22Rv1 (cell line): Measurements from ENCODE around the gene RAD51B.

ENCODE experiments used
- H3K27ac ChIP-seq: fragments of 450-650 bp; 2 replicates; pipeline ENCODE4 v1.5.1; 2017
- ZFX ChIP-seq: fragments of 450-650 bp; IDR thresholded peaks from 2 replicates; pipeline ENCODE4 v1.6.1; 2017; ENCODE audit warnings: antibody characterized with exemption, borderline replicate concordance
- TF ChIP-seq, protein P1 (sequence below): fragments of 450-650 bp; IDR thresholded peaks from 2 replicates; pipeline ENCODE4 v1.5.1; 2017; ENCODE audit warnings: mild to moderate bottlenecking

The RAD51B gene

DNA sequence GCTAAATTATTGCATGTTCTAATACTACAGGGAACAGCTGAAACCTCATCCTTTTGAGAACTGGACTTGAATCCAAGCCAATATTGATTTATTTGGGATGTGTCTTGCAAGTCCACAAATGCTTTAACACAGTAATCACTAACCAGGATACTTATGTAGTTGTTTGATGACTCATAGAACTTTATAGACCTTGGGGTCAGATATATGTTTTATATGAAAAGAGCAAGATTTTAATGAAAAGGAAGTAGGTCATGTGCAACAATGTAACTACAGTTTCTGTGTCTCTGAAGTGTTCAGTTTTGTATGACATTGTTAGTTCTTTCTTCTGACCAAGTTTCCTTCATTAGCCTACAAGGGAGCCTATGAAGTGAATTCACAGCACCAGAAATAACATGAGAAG, 621.2 kb downstream of the RAD51B start:
- no peak for TF ChIP-seq ZFX
- TF ChIP-seq, protein P1, sequence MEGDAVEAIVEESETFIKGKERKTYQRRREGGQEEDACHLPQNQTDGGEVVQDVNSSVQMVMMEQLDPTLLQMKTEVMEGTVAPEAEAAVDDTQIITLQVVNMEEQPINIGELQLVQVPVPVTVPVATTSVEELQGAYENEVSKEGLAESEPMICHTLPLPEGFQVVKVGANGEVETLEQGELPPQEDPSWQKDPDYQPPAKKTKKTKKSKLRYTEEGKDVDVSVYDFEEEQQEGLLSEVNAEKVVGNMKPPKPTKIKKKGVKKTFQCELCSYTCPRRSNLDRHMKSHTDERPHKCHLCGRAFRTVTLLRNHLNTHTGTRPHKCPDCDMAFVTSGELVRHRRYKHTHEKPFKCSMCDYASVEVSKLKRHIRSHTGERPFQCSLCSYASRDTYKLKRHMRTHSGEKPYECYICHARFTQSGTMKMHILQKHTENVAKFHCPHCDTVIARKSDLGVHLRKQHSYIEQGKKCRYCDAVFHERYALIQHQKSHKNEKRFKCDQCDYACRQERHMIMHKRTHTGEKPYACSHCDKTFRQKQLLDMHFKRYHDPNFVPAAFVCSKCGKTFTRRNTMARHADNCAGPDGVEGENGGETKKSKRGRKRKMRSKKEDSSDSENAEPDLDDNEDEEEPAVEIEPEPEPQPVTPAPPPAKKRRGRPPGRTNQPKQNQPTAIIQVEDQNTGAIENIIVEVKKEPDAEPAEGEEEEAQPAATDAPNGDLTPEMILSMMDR: no peak
- H3K27ac ChIP-seq: no peak overlapping the region

DNA sequence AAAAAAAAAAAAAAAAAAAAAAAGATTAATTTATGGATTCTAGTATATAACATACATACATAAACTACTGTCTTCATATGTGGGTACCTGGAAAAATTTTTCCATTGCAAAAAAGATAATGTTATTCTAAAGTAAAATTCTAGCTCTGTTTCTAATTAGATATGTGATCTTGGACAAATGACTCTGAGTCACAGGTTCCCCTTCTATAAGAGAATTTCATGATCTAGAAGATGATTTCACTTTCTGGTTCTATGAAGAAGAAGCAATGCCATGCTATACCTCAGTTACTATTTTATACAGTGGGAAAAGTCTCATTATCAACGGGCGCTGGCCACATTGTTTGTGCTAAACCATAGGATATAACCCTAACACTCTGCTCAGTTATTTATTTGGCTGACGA, 622.0 kb downstream of the RAD51B start:
- no peak overlapping the region for H3K27ac ChIP-seq
- TF ChIP-seq ZFX: no peak

DNA sequence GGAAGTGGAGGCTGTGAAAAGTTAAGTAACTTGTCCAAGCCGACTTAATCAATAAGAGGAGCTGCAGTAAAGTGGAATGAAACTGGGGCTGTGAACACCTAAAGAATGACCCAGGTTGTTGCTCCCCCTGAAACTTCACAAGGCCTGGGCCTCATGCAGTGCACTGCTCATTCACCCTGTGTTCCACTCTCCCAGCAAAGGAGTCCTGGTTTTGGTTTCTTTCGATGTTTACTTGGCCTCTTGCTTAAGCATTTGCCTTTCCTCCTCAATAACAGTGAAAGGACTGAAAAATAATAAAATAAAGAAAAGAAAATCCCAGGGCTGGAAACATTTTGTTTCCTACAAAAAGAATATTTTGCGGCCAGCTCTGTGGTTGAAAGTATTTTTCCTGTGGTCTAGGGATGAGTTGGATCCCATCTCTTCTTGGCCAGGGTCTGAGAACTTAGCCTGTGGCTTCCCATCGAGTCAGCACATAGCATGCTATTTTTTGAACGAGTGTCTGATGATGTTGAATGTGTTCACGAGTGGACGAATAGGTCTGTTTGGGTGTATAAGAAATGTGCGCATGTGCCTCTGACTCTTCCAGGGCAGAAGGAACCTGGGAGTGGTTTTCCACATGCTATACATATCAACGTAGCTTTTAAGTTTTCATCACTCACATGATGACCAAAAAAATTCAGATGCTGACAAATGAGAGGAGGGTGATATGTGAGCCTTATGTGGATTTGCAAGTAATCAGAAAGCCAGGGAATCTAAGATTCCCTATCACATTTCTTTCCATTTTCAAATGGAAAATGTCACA, 623.5 kb downstream of the RAD51B start:
- H3K27ac ChIP-seq: no peak overlapping the region
- no peak for TF ChIP-seq ZFX
- TF ChIP-seq, protein P1: no peak

DNA sequence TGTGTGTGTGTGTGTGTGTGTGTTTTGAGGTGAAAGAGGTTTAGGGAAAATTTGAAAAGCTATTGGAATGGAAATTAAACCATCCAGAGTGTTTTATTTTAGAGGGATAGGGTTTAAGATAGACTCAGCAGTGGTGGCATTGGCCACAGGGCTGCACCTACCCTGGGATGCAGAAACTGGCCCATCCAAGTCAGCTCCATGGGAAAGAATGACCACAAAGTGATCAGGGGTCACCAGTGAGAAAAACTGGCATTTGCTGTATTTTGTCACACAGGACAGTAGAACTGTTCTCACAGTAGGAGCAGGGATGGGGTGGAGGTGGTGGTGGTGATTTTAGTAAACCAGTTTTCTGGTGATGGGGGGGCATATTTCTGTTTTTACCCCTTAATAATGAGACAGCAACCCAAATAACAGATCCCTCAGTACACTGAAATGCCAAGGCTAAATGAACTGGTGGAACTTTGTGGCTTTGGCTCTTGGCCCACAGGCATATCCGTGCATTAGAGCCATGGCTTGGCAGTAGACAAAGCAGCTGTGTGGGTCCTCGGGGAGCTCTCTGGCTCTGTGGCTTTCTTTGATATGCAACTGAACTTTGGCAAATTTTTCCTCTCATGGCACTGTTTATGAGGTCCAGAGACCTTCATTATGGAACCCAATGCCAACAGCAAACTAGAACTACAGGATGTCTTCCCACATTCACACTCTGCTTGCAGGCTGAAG, 625.0 kb downstream of the RAD51B start:
- no peak overlapping the region for H3K27ac ChIP-seq
- TF ChIP-seq, protein P1: no peak
- no peak for TF ChIP-seq ZFX

DNA sequence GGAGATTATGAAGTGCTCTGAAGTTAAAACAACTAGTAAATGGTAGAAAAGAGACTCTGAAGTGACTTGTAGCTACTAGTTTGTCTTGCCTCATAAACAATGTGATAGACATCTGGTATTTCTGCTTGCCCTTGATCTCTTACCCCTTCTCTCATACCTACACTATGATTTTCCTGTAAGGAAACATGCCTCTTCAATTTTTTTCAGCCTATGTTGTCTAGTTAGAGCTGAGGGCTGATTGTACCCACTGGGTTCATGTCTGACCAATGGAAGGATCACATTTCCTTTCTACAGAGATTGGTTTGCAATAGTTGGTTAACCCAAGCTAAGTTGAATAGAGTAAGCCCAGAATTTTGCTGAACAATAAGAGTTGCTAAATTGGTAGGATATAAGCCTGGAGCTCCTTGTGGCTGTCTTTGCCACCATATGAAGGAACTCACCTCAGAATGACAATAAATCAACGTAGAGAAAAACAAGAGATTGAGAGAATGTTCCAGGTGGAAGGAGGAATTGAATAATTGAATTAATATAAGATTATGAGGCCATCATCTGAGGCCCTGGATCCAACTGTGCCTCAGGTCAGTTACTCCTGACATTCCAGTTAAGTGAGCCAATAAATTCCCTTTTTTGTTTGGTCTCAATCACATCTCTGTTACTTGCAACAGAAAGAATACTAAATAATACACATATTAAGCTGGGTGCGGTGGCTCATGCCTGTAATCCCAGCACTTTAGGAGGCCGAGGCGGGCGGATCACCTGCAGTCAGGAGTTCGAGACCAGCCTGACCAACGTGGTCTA, 626.9 kb downstream of the RAD51B start:
- H3K27ac ChIP-seq: no peak overlapping the region
- TF ChIP-seq, protein P1: no peak
- no peak for TF ChIP-seq ZFX

DNA sequence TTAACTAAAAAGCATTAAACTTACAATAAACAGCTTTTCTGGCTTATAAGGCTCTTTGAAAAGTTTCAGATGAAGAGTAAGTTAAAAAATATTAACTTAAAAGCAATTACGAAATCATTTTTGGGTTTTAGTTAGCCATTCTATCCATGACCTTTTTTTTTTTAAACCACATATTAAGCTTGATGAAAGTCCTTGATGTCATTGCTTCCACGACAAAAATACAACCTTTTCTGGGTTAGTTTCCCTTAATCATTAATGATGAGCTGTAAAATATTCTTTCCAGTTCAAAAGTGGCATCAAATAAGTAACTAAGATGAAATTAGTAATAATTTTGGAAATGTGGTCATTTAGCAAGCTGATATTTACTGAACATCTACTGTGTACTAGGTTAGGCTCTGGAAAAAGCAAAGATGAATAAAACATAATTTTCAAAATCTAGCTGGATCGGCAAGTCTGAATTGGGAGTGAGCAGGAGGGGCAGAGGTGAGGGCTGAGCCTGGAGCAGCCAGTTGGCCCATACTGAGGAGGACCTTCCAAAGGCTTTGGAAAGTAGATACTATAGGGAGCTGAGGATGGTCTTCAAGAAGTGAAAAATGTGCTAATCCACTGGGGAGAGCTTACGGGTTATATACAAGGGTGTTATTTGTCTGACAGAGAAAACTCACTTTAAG, 628.1 kb downstream of the RAD51B start:
- no peak for TF ChIP-seq ZFX
- TF ChIP-seq, protein P1: no peak
- H3K27ac ChIP-seq: no peak overlapping the region

DNA sequence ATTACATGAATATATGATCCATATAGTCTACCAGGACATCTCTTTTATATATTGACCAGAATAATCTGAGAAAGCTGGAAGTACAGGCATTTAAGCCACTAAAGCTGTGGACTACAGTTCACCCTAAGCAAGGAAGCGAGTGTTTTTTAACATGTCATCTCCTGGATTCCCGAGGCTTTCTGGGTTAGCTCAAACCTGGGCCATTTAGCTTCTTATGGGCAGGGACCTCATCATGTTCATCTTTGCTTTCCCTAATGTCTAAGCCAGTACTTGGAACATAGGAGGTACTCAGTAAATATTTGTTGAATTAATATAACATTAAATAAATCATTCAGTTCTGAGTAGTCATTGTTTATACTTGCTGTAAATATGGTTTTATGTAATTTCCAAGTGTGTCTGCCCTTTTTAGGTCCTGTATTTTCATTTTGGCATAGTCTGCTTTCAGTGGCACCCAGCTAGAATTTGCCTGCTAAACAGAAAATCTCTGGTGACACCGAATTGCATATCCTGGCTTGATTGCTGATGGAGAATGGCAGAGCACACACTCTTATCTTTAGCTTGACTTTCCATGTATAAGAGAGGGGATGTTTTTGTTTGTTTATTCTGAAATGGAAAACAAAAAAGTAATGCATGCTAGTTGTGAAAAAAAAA, 628.8 kb downstream of the RAD51B start:
- H3K27ac ChIP-seq: no peak overlapping the region
- no peak for TF ChIP-seq ZFX
- TF ChIP-seq, protein P1: no peak
